GM10266 (cell line): ENCODE measurements around the gene CDC73.
"Not testable (repeated sequence)": the region's sequence is repeated elsewhere in the genome, so short reads cannot be mapped to it uniquely, and the experiment has no call there.

Source experiments
- DNase-seq: peaks from one replicate; pipeline ENCODE4 v3.0.0; 2012; ENCODE audit errors: extremely low spot score
- TF ChIP-seq, protein P1 (sequence below): IDR thresholded peaks from 2 replicates; pipeline ENCODE4 v1.5.1; 2012; ENCODE audit warnings: mild to moderate bottlenecking, low read depth; ENCODE audit not compliant: control insufficient read depth, insufficient read depth; ENCODE audit errors: missing control alignments

CDC73 gene

DNA sequence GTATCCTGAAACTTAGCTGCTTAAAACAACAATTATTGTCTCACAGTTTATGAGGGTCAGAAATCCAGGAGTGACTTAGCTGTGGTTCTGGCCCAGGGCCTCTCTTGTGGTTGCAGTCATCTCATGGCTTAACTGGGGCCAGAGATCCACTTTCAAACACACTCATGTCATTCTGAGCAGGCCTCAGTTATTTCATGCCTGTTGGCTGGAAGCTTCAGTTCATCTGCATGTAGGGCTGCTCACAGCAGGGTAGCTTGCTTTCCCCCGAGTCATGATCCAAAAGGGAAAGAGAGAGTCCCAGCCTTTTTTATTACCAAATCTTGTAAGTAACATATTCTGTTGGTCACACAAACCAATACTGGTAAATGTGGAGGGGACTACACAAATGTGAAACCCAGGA is 161.2 kb downstream of the CDC73 start:
- TF ChIP-seq, protein P1, sequence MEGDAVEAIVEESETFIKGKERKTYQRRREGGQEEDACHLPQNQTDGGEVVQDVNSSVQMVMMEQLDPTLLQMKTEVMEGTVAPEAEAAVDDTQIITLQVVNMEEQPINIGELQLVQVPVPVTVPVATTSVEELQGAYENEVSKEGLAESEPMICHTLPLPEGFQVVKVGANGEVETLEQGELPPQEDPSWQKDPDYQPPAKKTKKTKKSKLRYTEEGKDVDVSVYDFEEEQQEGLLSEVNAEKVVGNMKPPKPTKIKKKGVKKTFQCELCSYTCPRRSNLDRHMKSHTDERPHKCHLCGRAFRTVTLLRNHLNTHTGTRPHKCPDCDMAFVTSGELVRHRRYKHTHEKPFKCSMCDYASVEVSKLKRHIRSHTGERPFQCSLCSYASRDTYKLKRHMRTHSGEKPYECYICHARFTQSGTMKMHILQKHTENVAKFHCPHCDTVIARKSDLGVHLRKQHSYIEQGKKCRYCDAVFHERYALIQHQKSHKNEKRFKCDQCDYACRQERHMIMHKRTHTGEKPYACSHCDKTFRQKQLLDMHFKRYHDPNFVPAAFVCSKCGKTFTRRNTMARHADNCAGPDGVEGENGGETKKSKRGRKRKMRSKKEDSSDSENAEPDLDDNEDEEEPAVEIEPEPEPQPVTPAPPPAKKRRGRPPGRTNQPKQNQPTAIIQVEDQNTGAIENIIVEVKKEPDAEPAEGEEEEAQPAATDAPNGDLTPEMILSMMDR: no peak
- no peak for DNase-seq

DNA sequence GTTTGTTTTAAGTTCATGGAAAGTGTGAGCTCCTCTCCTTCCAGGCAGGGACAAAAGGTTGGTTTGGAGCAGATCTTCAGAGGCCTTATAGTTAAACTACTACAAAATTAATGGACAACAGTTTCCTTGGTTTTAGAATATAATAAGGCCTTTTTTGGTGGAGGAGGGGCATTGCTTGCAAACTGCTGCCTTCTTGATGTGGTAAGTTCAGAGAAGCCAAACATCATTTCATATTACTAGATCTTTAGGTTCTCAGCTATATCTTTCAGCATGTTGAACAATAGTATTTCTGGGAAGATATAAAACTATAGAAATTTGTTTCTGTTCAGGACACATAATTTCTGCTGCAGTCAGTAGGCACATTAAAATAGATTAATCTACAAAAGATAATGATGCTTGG is 162.4 kb downstream of the CDC73 start:
- TF ChIP-seq, protein P1: no peak
- DNase-seq: no peak

DNA sequence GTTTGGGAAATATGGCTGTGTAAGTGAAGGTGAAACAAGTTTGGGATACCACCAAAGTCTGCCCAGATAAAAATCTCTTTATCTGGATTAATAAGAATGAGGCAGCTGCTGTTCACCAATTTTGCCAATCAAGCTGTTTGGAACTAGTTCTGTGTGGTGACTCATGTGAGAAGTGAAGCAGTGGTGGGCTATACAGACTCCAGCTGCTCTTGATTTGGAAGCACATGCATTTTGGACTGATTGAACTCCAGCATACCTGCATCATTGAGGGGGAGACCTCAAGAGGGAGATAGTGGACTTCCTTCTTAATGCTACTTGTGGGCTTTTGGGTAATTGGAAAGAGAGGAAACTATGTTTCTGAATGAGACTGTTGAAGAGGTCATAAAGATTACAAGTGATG is 163.8 kb downstream of the CDC73 start:
- DNase-seq: no peak
- TF ChIP-seq, protein P1: no peak

DNA sequence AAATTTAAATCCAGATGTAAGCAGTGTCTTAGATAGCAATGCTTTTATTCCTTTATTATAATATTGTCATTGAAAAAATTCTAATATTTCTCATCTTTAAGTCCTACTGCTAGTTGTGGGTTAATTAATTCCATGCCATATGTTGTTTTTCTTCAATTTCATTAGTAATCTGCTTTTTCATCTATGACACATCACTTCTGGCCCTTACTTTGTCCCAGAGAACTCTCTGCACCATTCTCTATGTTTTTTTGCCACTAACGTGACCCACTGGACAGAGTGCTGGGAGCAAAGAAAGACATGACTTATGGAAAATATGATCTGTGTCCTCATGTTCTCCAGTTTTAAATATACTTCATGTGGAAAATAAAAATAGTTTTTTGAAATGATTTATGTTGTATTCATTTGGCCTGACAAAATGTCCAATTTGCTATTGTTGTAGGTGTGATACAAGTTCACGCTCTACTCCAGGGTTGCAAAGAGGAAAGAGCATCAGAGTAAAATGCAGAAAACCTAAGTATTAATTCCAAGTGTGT is 166.8 kb downstream of the CDC73 start:
- DNase-seq: not testable (repeated sequence)

DNA sequence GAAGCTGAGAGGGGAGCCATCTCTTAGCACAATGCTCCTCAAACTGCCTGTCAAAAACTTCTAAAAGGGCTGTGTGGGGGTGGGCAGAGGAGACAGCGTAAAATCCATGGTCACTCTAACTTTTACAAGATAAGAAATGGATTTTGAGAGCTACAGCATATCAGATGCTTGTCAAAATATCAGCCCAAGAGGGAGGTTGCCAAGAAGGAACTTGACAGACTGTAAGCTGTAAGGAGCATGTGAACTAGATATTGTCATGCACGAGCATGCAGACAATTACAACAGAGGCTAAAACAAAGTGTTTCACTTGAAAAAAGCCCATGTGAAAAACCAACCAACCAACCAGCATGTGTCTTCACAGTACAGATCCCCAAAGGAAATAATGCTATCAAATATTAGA is 171.9 kb downstream of the CDC73 start:
- no peak for DNase-seq
- TF ChIP-seq, protein P1: no peak

DNA sequence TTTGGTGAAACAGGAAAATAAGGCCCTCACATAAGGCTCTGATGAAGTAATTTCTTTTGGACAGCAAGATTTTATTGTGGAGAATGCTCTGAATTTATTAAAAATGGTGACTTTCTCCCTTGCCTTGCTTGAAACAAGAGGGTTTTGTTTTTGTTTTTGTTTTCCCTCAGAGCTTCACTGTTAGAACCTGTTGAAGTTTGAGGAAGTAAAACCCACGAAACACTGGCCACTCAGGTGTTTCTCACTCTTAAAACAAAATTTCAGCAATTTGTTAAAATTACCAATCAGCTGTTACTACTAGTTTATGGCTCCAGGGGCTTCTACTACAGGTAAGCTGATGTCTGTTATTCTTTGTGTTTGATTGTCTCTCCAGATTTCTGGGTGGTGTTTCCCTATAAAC is 177.2 kb downstream of the CDC73 start:
- no peak for DNase-seq
- TF ChIP-seq, protein P1: no peak

DNA sequence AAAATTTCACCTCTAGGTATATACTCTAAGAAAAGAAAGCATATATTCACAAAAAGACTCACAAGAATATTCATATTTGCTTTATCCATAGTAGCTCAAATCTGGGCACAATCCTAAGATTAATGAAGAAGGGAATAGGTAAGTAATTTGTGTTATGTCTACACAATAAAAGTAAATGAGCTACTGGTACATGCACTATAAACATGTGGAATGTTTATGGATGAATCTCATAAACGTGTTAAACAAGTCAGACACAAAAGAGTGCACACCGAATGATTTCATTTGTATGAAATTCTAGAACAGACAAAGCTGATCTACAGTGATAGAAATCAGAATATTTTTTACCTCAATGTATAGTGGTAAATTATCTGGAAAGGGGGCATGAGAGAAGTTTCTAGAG is 179.9 kb downstream of the CDC73 start:
- no peak for DNase-seq
- TF ChIP-seq, protein P1: no peak

DNA sequence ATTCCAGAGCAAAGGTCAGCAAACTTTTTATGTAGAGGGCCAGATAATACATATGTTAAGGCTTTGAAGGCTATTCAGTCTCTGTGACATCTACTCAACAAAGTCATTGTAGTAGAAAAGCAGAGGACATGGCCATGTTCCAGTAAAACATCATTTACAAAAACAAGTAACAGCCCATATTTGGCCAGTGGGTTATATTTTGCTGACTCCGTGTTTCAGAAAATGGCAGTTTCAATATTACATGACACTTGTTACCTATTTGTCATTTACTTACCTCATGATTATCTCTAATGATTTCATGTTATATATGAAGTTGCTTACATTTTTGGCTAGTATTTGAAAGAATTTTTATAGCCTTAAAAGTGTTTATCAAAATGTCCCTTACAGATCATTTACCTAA is 182.0 kb downstream of the CDC73 start:
- no peak for DNase-seq
- TF ChIP-seq, protein P1: no peak
